Activated naive CD8-positive, alpha-beta T cell (primary cell): ENCODE data around the gene CCR8.
A peak's percentile ranks its signal among the peaks of the same experiment; 100 is the strongest.
"Not testable (repeated sequence)": the region's sequence is repeated elsewhere in the genome, so short reads cannot be mapped to it uniquely, and the experiment has no call there.

ENCODE experiments used
- H3K27ac Mint-ChIP-seq: one replicate; pipeline ENCODE4 v1.8.0; 2021; ENCODE audit warnings: mixed read lengths
- H3K27me3 Mint-ChIP-seq: one replicate; pipeline ENCODE4 v1.8.0; 2021; ENCODE audit warnings: mixed read lengths
- H3K36me3 Mint-ChIP-seq: one replicate; pipeline ENCODE4 v1.8.0; 2021; ENCODE audit warnings: mixed read lengths
- H3K4me1 Mint-ChIP-seq: one replicate; pipeline ENCODE4 v1.8.0; 2021; ENCODE audit warnings: low read depth, mixed read lengths
- H3K4me3 Mint-ChIP-seq: one replicate; pipeline ENCODE4 v1.8.0; 2021; ENCODE audit warnings: mild to moderate bottlenecking, mixed read lengths
- H3K9me3 Mint-ChIP-seq: one replicate; pipeline ENCODE4 v1.8.0; 2021; ENCODE audit warnings: low read depth, mixed read lengths

Gene CCR8

DNA sequence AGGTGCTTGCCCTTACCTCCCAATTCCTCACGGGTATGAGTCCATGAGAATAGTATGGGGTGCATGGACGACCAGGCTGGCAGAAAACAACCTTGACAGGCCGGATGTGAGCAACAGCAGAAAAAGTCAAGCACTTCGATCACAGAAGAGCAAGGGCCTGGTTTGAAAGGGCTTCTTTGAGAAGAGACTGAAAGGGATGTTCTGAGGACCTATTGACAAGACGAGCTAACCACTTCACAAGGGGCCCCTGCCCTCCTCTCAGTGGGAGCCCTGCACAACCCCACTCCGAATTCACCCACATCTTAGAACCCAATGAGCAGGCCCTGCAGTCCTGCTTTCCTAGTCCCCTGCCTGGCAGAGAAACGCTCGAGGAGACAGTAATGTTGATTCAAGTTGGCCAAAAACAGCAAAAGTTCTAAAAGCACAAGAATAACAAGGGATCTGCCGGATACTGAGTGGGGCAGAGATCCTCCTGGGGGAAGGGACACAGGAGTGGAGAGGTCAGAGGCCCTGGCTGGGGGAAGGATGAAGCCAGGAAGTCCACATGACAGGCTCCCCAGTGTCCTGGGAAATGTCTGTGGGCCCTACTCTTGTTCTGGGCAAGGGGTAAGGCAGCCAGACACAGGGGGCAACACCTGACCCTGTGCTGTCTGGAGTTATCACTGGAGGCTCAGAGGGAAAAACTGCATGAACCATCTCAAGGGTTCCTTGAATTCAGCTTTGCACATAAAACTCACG, 34.9 kb upstream of the CCR8 start:
- Mint-ChIP-seq H3K27me3 (no peaks in the 10 kb centered on the region), H3K4me3 (peak overlapping the region; percentile 20), H3K27ac (peak overlapping the region; percentile 81), H3K4me1 (peaks cover 50% of the 10 kb centered on the region), H3K36me3 (peaks cover 9% of the 10 kb centered on the region), H3K9me3 (peaks cover 7% of the 10 kb centered on the region)

DNA sequence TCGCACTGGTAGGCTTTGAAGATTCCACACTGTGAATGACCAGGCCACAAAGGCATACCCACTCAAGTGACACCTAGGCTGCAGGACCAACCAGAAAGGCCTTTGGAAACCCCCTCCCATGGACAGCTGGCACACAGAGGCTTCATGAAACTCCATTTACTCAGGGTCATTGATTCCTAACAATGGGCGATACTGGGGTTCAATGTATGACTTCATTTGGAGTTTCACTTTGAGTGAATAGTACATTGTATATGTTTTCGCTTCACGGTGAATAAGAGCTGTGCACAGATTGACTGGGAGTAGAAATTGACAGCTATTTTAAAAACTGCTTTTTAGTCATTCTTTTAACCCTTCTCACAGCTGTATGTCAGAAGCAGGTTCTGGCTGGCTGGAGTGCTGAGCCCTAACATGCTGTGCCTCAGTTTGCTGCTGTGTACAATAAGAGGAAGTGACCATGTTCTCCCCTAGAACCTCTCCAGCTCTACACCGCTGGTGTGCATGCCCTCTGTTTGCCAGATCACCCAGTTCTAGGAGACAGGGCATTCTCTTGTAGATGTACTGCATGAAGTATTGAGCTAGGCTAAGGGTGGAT, 34.2 kb upstream of the CCR8 start:
- Mint-ChIP-seq H3K27ac (peak overlapping the region; percentile 81), H3K9me3 (peaks cover 14% of the 10 kb centered on the region), H3K36me3 (peaks cover 13% of the 10 kb centered on the region), H3K4me1 (peaks cover 46% of the 10 kb centered on the region), H3K27me3 (no peaks in the 10 kb centered on the region), H3K4me3 (no peak overlapping the region)

DNA sequence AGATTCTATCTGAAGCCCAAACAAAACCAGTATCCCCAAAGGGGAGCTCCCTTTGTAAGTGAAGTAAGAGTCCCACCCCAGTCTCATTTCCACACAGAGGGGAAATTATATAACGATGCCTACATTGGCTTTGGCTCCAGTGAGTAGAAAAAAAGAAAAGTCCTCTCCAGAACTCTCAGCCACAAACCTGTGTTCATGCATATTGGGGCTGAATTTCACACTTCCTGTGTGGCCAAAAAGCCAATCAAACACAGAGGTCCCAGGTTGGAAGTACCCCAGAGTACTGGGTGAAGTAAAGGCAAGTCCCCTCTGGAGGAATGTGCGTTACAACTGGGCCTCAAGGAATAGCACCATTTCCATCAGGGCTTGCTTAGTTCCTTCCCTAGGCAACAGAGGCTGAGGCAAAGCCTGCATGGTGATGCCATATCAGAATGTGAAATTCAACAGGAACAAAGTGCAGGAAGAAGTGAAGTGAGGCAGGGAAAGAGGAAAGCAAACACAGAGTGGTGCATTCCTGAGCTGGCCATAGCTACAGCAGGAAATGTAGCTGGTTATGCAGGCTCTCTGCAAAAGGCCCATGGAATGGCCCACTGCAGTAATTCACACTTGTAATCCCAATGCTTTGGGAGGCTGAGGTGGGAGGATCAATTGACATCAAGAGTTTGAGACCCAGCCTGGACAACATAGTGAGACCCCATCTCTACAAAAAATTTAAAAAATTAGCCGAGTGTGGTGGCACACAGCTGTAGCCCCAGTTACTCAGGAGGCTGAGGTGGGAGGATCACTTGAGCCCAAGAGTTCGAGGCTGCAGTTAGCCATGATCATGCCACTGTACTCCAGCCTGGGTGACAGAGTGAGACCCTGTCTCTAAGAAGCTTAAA, 33.1 kb upstream of the CCR8 start:
- H3K36me3 Mint-ChIP-seq: peaks cover 21% of the 10 kb centered on the region
- H3K27me3 Mint-ChIP-seq: no peaks in the 10 kb centered on the region
- peaks cover 45% of the 10 kb centered on the region for H3K4me1 Mint-ChIP-seq
- peaks cover 19% of the 10 kb centered on the region for H3K9me3 Mint-ChIP-seq
- H3K27ac Mint-ChIP-seq: no peak overlapping the region
- H3K4me3 Mint-ChIP-seq: no peak overlapping the region

DNA sequence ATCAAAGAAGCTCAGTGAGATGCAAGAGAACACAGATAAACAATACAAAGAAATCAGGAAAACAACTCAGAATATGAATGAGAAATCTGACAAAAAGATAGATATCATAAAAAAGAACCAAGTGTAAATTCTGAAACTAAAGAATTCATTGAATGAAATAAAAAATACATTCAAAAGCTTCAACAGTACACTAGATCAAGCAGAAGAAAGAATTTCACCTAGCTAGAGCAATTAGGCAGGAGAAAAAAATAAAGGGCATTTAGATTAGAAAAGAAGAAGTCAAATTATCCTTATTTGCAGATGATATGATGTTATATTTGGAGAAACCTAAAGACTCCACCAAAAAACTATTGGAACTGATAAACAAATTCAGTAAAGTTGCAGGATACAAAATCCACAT, 30.2 kb upstream of the CCR8 start:
- H3K27ac Mint-ChIP-seq: no peak overlapping the region
- no peak overlapping the region for H3K4me3 Mint-ChIP-seq
- peaks cover 24% of the 10 kb centered on the region for H3K4me1 Mint-ChIP-seq
- peaks cover 31% of the 10 kb centered on the region for H3K36me3 Mint-ChIP-seq
- no peaks in the 10 kb centered on the region for H3K27me3 Mint-ChIP-seq
- peaks cover 27% of the 10 kb centered on the region for H3K9me3 Mint-ChIP-seq

DNA sequence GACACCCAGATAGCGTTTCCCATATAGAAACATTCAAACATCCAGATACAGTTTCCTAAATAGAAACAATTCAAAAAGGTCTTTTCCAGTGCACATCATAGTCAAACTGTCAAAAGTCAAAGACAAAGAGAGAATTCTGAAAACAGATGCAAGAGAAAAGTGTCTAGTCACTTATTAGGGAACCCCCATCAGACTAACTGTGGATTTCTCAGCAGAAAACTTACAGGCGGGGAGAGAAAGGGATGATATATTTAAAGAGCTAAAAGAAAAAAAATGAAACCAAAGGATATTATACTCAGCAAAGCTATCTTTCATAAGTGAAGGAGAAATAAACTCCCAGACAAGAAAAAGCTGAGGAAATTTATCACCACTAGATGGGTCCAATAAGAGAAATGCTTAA, 27.3 kb upstream of the CCR8 start:
- Mint-ChIP-seq H3K9me3 (peaks cover 33% of the 10 kb centered on the region), H3K4me1 (no peaks in the 10 kb centered on the region), H3K27me3 (no peaks in the 10 kb centered on the region), H3K4me3 (no peak overlapping the region), H3K27ac (no peak overlapping the region), H3K36me3 (peaks cover 36% of the 10 kb centered on the region)

DNA sequence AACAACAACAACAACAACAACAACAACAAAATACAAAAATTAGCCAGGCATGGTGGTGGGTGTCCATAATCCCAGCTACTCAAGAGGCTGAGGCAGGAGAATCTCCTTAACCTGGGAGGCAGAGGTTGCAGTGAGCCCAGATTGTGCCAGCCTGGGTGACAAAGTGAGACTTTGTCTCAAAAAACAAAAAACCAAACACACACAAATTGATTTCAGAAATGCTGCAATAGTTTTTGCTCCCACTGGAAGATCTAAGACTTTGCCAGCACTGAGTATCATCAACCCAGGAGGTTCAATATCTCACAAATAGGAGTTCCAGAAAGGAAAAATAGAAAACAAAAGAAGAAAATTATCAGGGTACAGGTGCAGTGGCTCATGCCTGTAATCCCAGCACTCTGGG, 16.2 kb upstream of the CCR8 start:
- H3K4me1 Mint-ChIP-seq: peaks cover 3% of the 10 kb centered on the region
- H3K36me3 Mint-ChIP-seq: peaks cover 11% of the 10 kb centered on the region
- peaks cover 1% of the 10 kb centered on the region for H3K27me3 Mint-ChIP-seq
- H3K9me3 Mint-ChIP-seq: peaks cover 11% of the 10 kb centered on the region
- H3K4me3 Mint-ChIP-seq: no peak overlapping the region
- no peak overlapping the region for H3K27ac Mint-ChIP-seq

DNA sequence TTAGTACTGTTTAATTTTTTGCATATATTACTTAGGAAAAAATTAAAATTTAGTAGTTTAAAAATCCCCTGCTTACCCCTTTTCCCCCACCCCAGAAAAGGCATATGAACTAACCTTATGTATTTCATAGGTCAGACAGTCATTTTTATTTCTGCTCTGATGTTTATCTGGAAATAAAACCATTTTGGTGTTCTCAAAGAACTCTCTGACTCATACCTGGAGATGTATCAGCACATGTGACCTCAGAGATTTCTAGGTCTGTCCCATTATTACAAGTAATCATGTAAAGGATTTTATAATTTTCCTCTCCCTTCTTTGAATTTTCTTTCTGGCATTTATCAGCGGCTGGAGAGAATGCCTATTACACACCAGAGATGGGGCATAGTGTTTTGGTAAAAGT, 14.1 kb upstream of the CCR8 start:
- H3K4me1 Mint-ChIP-seq: peaks cover 3% of the 10 kb centered on the region
- H3K27me3 Mint-ChIP-seq: peaks cover 1% of the 10 kb centered on the region
- no peak overlapping the region for H3K4me3 Mint-ChIP-seq
- peaks cover 11% of the 10 kb centered on the region for H3K36me3 Mint-ChIP-seq
- peaks cover 11% of the 10 kb centered on the region for H3K9me3 Mint-ChIP-seq
- no peak overlapping the region for H3K27ac Mint-ChIP-seq

DNA sequence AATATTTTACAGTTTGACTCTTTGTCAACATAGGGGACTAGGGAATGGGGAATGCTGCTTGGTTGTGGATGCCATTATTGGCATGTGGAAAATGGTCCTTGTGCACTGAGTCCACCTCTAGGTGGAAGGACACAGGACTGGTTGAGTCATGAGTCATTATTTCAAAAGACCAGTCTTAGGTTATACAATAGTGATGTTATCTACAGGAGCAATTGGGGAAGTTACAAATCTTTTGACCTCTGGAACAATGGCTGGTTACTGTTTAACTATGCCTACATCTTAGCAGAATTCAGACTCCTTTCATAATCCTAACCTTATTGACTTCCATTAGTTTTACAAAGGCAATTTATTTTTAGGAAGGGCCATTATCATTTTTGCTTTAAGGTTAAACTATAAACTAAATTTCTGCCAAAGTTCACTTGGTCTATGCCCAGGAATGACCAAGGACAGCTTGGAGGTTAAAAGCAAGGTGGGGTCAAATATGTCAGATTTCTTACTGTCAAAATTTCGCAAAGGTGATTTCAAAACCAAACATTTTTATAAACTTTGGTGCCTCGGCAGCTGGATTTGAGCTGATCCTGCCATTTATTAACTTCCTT, 11.8 kb upstream of the CCR8 start:
- H3K4me1 Mint-ChIP-seq: peaks cover 12% of the 10 kb centered on the region
- H3K27ac Mint-ChIP-seq: no peak overlapping the region
- H3K4me3 Mint-ChIP-seq: no peak overlapping the region
- H3K9me3 Mint-ChIP-seq: peaks cover 11% of the 10 kb centered on the region
- peaks cover 1% of the 10 kb centered on the region for H3K27me3 Mint-ChIP-seq
- peaks cover 8% of the 10 kb centered on the region for H3K36me3 Mint-ChIP-seq

DNA sequence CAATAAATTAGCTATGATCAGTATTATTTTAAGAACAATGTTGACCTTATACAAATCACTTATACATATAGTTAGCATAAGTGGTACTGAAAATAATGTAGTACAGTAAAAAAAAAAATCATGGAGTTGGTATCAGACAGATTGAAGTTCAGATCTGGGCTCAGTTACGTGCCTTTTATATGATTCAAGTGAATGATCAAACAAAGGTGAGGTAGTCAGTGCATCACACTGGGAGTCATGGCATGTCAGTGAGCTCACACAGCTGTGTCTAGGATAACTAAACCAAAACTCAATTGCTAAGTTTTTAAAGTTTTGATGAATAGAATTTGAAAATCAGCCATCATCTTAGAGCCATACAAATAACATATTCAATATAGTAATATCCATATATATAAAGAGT, 11.2 kb upstream of the CCR8 start:
- H3K36me3 Mint-ChIP-seq: peaks cover 8% of the 10 kb centered on the region
- H3K4me1 Mint-ChIP-seq: peaks cover 19% of the 10 kb centered on the region

DNA sequence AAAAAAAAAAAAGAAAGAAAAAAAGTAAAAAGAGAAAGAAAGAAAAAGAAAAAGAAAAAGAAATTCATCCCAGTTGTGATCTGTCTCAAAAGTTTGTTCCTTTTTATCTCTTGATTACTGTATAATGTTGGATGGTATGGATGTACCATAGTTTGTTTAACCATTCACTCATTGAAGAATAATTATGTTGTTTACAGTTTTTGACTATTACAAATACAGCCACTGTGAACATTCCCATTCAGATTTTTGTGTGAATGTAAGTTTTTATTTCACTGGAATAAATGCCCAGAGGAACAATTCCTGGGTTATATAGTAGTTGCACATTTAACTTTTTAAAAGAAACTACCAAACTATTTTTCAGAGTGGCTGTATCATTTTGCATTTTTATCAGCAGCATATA, 10.3 kb upstream of the CCR8 start:
- Mint-ChIP-seq H3K27me3 (no peaks in the 10 kb centered on the region), H3K4me3 (no peak overlapping the region), H3K4me1 (peaks cover 23% of the 10 kb centered on the region), H3K9me3 (peaks cover 8% of the 10 kb centered on the region), H3K36me3 (peaks cover 6% of the 10 kb centered on the region), H3K27ac (no peak overlapping the region)

More for the DNA sequence above, 11.2 kb upstream of the CCR8 start:
- peaks cover 1% of the 10 kb centered on the region for H3K27me3 Mint-ChIP-seq
- no peak overlapping the region for H3K27ac Mint-ChIP-seq
- peaks cover 11% of the 10 kb centered on the region for H3K9me3 Mint-ChIP-seq
- no peak overlapping the region for H3K4me3 Mint-ChIP-seq

DNA sequence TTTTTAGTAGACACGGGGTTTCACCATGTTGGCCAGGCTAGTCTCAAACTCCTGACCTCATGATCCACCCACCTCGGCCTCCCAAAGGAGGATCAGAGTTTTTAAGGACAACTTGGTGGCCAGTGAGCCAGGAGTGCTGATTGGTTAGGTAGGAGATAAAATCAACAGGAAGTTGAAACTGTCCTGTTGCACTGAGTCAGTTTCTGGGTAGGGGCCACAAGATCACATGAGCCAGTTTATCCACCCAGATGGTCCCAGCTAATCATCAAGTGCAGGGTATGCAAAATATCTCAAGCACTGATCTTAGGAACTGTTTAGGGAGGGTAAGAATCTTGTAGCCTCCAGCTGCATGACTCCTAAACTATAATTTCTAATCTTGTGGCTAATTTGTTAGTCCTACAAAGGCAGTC, 7.9 kb upstream of the CCR8 start:
- not testable (repeated sequence) for H3K27ac Mint-ChIP-seq, H3K36me3 Mint-ChIP-seq, H3K27me3 Mint-ChIP-seq, H3K4me3 Mint-ChIP-seq, H3K9me3 Mint-ChIP-seq
- peaks cover 22% of the 10 kb centered on the region for H3K4me1 Mint-ChIP-seq

DNA sequence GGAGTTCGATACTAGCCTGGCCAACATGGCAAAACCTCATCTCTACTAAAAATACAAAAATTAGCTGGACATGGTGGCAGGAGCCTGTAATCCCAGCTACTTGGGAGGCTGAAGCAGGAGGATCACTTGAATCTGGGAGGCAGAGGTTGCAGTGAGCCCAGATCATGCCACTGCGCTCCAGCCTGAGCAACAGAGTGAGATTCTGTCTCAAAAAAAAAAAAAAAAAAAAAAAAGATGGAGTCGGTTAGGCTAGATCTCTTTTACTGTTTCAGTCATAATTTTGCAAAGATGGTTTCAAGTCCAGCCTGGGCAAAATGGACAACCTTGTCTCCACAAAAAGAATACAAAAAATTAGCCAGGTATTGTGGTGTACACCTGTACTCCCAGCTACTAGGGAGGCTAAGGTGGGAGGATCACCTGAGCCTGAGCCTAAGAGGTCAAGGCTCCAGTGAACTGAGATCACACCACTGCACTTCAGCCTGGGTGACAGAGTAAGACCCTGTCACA, 7.2 kb upstream of the CCR8 start:
- H3K27me3 Mint-ChIP-seq, H3K4me3 Mint-ChIP-seq, H3K9me3 Mint-ChIP-seq, H3K36me3 Mint-ChIP-seq, H3K27ac Mint-ChIP-seq: not testable (repeated sequence)
- H3K4me1 Mint-ChIP-seq: peaks cover 25% of the 10 kb centered on the region

DNA sequence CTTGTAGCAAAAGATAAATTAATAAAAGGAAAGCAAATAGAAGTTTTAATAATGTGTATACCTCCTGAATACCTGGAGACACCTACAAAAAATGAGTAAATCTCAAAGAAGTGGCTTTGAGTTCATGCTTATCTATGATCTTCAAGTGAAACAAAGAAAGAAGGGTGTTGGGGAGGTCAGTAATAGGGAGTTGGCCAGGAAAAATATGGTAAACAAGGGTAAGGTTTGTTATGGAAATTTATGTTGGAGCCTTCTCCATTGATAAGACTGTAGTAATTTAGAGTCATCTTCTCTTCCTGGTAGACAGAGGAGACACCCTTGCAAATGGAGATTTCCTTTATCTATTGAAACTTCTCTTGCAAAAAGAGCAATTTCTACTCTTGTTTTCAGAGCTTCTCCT, 6.6 kb upstream of the CCR8 start:
- Mint-ChIP-seq H3K36me3 (peaks cover 4% of the 10 kb centered on the region), H3K9me3 (no peaks in the 10 kb centered on the region), H3K4me1 (peaks cover 31% of the 10 kb centered on the region), H3K27me3 (no peaks in the 10 kb centered on the region), H3K27ac (no peak overlapping the region), H3K4me3 (no peak overlapping the region)

DNA sequence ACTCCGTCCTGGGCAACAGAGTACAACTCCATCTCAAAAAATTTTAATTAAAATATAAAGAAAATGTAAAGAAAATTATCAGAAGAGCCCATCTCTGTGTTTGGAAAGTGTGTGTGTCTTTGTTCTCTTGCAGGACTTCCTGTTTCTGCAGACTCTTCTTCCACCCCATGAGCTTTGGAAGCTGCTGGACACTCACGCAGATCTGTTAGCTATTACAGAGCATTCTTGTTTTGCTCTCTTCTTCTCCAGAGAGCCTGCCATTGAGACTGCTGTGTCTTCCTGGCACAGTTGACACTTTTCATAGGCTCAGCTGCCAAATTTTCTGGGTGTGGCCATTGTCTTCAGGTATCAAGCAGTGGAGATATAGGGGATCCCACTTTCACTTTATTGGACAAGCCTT, 6.0 kb upstream of the CCR8 start:
- Mint-ChIP-seq H3K9me3 (no peaks in the 10 kb centered on the region), H3K4me1 (peaks cover 34% of the 10 kb centered on the region), H3K4me3 (no peak overlapping the region), H3K27me3 (no peaks in the 10 kb centered on the region), H3K36me3 (peaks cover 4% of the 10 kb centered on the region), H3K27ac (no peak overlapping the region)

DNA sequence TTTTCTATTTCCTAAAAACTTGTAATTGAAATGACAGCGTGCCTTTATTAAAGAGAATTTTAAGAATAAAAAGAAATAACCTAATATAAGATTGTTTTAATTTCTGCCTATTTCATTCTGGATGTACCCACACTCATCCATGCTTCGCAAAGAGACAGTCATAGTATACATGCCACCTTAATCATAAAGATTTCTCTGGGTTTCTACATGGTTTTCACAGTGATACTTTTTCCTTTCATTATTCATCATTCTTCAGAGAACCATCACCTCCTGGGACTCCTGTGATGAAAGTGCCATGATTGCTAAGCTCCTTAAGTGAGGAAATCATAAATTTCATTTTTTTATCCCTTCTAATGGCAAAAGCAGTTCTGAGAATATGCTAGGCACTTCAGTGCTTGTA, 4.3 kb upstream of the CCR8 start:
- H3K27ac Mint-ChIP-seq: no peak overlapping the region
- no peaks in the 10 kb centered on the region for H3K27me3 Mint-ChIP-seq
- peaks cover 36% of the 10 kb centered on the region for H3K4me1 Mint-ChIP-seq
- H3K36me3 Mint-ChIP-seq: peaks cover 4% of the 10 kb centered on the region
- H3K9me3 Mint-ChIP-seq: no peaks in the 10 kb centered on the region
- no peak overlapping the region for H3K4me3 Mint-ChIP-seq
